T-cell (primary cell): Measurements from ENCODE around the gene CLCN4. TPM values are rescaled to one million over a fixed set of nuclear protein-coding genes. Genes with fewer than 3 reads are reported as not detected.

ENCODE experiments used
- ATAC-seq, 4 experiments: fragments of 200-7000 bp in 3 of 4; fragments of 150-1000 bp in 1 of 4; cut with Tn5 transposase; replicated peaks in 1 of 4; 1 replicate in 3 of 4; 2 replicates in 1 of 4; pipeline ENCODE4 v1.10.0; 2021; ENCODE audit warnings: moderate library complexity in 3 of 4, mild to moderate bottlenecking in 2 of 4, moderate number of reproducible peaks in 1 of 4
- CTCF ChIA-PET, 2 donors: fragments of 300-600 bp; sonication (Branson Sonifier 250); formaldehyde crosslinking; loops; one replicate each; lab custom pipeline; 2022; ENCODE audit warnings: antibody characterized with exemption in 2 of 2; lab: Charles Lee
- POLR2A ChIA-PET, 2 donors: fragments of 300-600 bp; sonication (Branson Sonifier 250); formaldehyde crosslinking; loops; one replicate each; lab custom pipeline; 2022; ENCODE audit warnings: antibody characterized with exemption in 2 of 2; lab: Charles Lee
- DNase-seq, 35 experiments: peaks; one replicate each; pipeline versions ENCODE4 v3.0.0 to v3.0.0-alpha.2; 2013 to 2023
- H3K27ac ChIP-seq: one replicate; pipeline ENCODE4 v1.5.1; 2013; ENCODE audit warnings: low read length
- H3K27me3 ChIP-seq, 2 experiments: replicated peaks in 1 of 2; 1 replicate in 1 of 2; 2 replicates in 1 of 2; pipeline versions ENCODE4 v1.6.1 to v1.7.0; 2013; ENCODE audit warnings: low read length in 1 of 2, mixed read lengths in 1 of 2; ENCODE audit not compliant: control insufficient read depth in 2 of 2, insufficient read depth in 2 of 2; ENCODE audit errors: extremely low read depth in 1 of 2
- H3K36me3 ChIP-seq, 2 donors: 1 replicate in 1 of 2; 2 replicates in 1 of 2; pipeline versions ENCODE4 v1.6.1 to v1.7.0; 2013; ENCODE audit warnings: low read length in 1 of 2; ENCODE audit not compliant: control insufficient read depth in 2 of 2, insufficient read depth in 1 of 2; ENCODE audit errors: extremely low read depth in 1 of 2
- H3K4me1 ChIP-seq, 2 experiments: 1 replicate in 1 of 2; 2 replicates in 1 of 2; pipeline versions ENCODE4 v1.6.1 to v1.7.0; 2013; ENCODE audit warnings: low read length in 2 of 2, mixed read lengths in 1 of 2; ENCODE audit not compliant: insufficient read depth in 2 of 2, control insufficient read depth in 1 of 2; ENCODE audit errors: extremely low read depth in 1 of 2
- H3K4me3 ChIP-seq, 2 donors: 1 replicate in 1 of 2; 2 replicates in 1 of 2; pipeline versions ENCODE4 v1.5.1 to v1.7.0; 2013; ENCODE audit warnings: mild to moderate bottlenecking in 2 of 2, low read length in 1 of 2, moderate library complexity in 1 of 2; ENCODE audit not compliant: control insufficient read depth in 1 of 2; ENCODE audit errors: extremely low read depth in 1 of 2
- H3K9me3 ChIP-seq: 2 replicates; pipeline ENCODE4 v1.7.0; 2013
- H3K27ac Mint-ChIP-seq, 2 donors: one replicate each; pipeline ENCODE4 v1.8.0; 2020 to 2021; ENCODE audit warnings: mild to moderate bottlenecking in 2 of 2, mixed read lengths in 2 of 2
- H3K27me3 Mint-ChIP-seq, 2 donors: one replicate each; pipeline ENCODE4 v1.8.0; 2021 to 2022; ENCODE audit warnings: mixed read lengths in 2 of 2
- H3K36me3 Mint-ChIP-seq: one replicate; pipeline ENCODE4 v1.8.0; 2021; ENCODE audit warnings: mixed read lengths
- H3K4me1 Mint-ChIP-seq, 3 donors: one replicate each; pipeline ENCODE4 v1.8.0; 2020 to 2022; ENCODE audit warnings: mixed read lengths in 3 of 3, mild to moderate bottlenecking in 1 of 3
- H3K4me3 Mint-ChIP-seq, 3 donors: one replicate each; pipeline ENCODE4 v1.8.0; 2020 to 2022; ENCODE audit warnings: mild to moderate bottlenecking in 3 of 3, mixed read lengths in 3 of 3, moderate library complexity in 3 of 3
- H3K9me3 Mint-ChIP-seq, 3 donors: one replicate each; pipeline ENCODE4 v1.8.0; 2020 to 2022; ENCODE audit warnings: mixed read lengths in 3 of 3
- WGBS: methylation state at CpG from one replicate; pipeline ENCODE4 v1.1.5; 2013; ENCODE audit warnings: missing lambda C conversion rate; ENCODE audit not compliant: insufficient coverage; 5-methylcytosine and 5-hydroxymethylcytosine counted together
- total RNA-seq, 35 experiments: library from RNA in 6 of 35; stranded (reverse) in 6 of 35; fragments of 120-200 nt in 1 of 35; gene quantifications; one replicate each; pipeline versions ENCODE4 v1.2.1 to v1.2.4 and lab custom pipeline; 2013 to 2026

The CLCN4 gene
- total RNA-seq, 5 donors from 2014 or later (not counting 1 experiment from before 2014, with no cell fraction given) = 0.23 to 0.43 (median 0.25) TPM

GRCh38 chrX:10177601-10178000, 20.8 kb downstream of the CLCN4 start:
- no peaks in the 10 kb centered on the region for H3K9me3 ChIP-seq
- no peaks in the 10 kb centered on the region for H3K4me1 ChIP-seq
- no peak overlapping the region for H3K27ac ChIP-seq
- Mint-ChIP-seq H3K9me3 (no peaks in the 10 kb centered on the region), H3K27ac (no peak overlapping the region), H3K27me3 (peaks cover 7 to 46% of the 10 kb centered on the region in 2 donors), H3K4me1 (no peaks in the 10 kb centered on the region), H3K4me3 (no peak overlapping the region), H3K36me3 (no peaks in the 10 kb centered on the region)
- DNase-seq = no peak
- CTCF ChIA-PET = no interaction called here
- no peak for ATAC-seq
- POLR2A ChIA-PET = no interaction called here
- no CpG with 5 or more reads among the region's 3 CpGs for WGBS
- no peaks in the 10 kb centered on the region for H3K36me3 ChIP-seq
- H3K4me3 ChIP-seq = no peak overlapping the region
- H3K27me3 ChIP-seq = peaks cover 0 to 17% of the 10 kb centered on the region in 2 experiments

- H3K4me1 Mint-ChIP-seq = no peaks in the 10 kb centered on the region
- H3K4me3 Mint-ChIP-seq = no peak overlapping the region
- H3K9me3 Mint-ChIP-seq = no peaks in the 10 kb centered on the region
- no peak overlapping the region for H3K27ac Mint-ChIP-seq
- CTCF ChIA-PET = interaction anchor here in 1 of 2 donors (0.5 kb wide), 1 partner anchor 1367 kb away, joined by 4 read pairs; no protein-coding TSS in a partner anchor
- Histone ChIP-seq H3K4me3 (no peak overlapping the region), H3K36me3 (no peaks in the 10 kb centered on the region), H3K27me3 (peaks cover 0 to 14% of the 10 kb centered on the region in 2 experiments), H3K9me3 (no peaks in the 10 kb centered on the region), H3K4me1 (no peaks in the 10 kb centered on the region), H3K27ac (no peak overlapping the region)
- no peak for DNase-seq
- WGBS = 80% methylated on average over 1 of the region's 5 CpGs
- peaks cover 7 to 54% of the 10 kb centered on the region in 2 donors for H3K27me3 Mint-ChIP-seq
- POLR2A ChIA-PET = no interaction called here
- no peaks in the 10 kb centered on the region for H3K36me3 Mint-ChIP-seq
- ATAC-seq = no peak
Measured at GRCh38 chrX:10178866-10179463, 22.2 kb downstream of the CLCN4 start.

- ChIA-PET CTCF (no interaction called here), POLR2A (no interaction called here)
Measured at GRCh38 chrX:10183760-10184159, 27.0 kb downstream of the CLCN4 start.

GRCh38 chrX:10184411-10184810, 27.6 kb downstream of the CLCN4 start:
- H3K9me3 Mint-ChIP-seq = no peaks in the 10 kb centered on the region
- no peak overlapping the region for H3K27ac ChIP-seq
- H3K36me3 Mint-ChIP-seq = no peaks in the 10 kb centered on the region
- POLR2A ChIA-PET = no interaction called here
- H3K4me3 Mint-ChIP-seq = no peak overlapping the region
- WGBS = no CpG with 5 or more reads among the region's 2 CpGs
- DNase-seq (no peak), ATAC-seq (no peak)
- H3K27ac Mint-ChIP-seq = no peak overlapping the region
- CTCF ChIA-PET = interaction anchor here in 1 of 2 donors (0.6 kb wide), 1 partner anchor 1021 kb away, joined by 3 read pairs; no protein-coding TSS in a partner anchor
- H3K4me1 Mint-ChIP-seq = no peaks in the 10 kb centered on the region
- no peaks in the 10 kb centered on the region for H3K4me1 ChIP-seq
- no peak overlapping the region for H3K4me3 ChIP-seq
- peaks cover 0 to 3% of the 10 kb centered on the region in 2 experiments for H3K27me3 ChIP-seq
- peaks cover 14 to 35% of the 10 kb centered on the region in 2 donors for H3K27me3 Mint-ChIP-seq
- no peaks in the 10 kb centered on the region for H3K9me3 ChIP-seq
- H3K36me3 ChIP-seq = no peaks in the 10 kb centered on the region

More at GRCh38 chrX:10183760-10184159, 27.0 kb downstream of the CLCN4 start:
- H3K9me3 Mint-ChIP-seq = no peaks in the 10 kb centered on the region
- 94% methylated on average over 3 of the region's 3 CpGs for WGBS
- DNase-seq (no peak), ATAC-seq (no peak)
- H3K4me3 ChIP-seq = no peak overlapping the region
- H3K36me3 Mint-ChIP-seq = no peaks in the 10 kb centered on the region
- H3K9me3 ChIP-seq = no peaks in the 10 kb centered on the region
- H3K4me1 Mint-ChIP-seq = no peaks in the 10 kb centered on the region
- H3K27ac ChIP-seq = no peak overlapping the region
- H3K4me1 ChIP-seq = no peaks in the 10 kb centered on the region
- no peak overlapping the region for H3K27ac Mint-ChIP-seq
- H3K27me3 Mint-ChIP-seq = peaks cover 14 to 41% of the 10 kb centered on the region in 2 donors
- peaks cover 0 to 3% of the 10 kb centered on the region in 2 experiments for H3K27me3 ChIP-seq
- H3K36me3 ChIP-seq = no peaks in the 10 kb centered on the region
- no peak overlapping the region for H3K4me3 Mint-ChIP-seq

- Histone ChIP-seq H3K4me1 (no peaks in the 10 kb centered on the region), H3K27ac (no peak overlapping the region), H3K9me3 (no peaks in the 10 kb centered on the region), H3K4me3 (no peak overlapping the region), H3K27me3 (peaks cover 0 to 3% of the 10 kb centered on the region in 2 experiments), H3K36me3 (no peaks in the 10 kb centered on the region)
- ChIA-PET POLR2A (no interaction called here), CTCF (interaction anchor here in 1 of 2 donors (0.6 kb wide), 1 partner anchor 950 kb away, joined by 3 read pairs; no protein-coding TSS in a partner anchor)
- DNase-seq = no peak
- no peak for ATAC-seq
- Mint-ChIP-seq H3K27ac (no peak overlapping the region), H3K36me3 (no peaks in the 10 kb centered on the region), H3K9me3 (no peaks in the 10 kb centered on the region), H3K4me1 (peaks cover 0 to 3% (median 0%) of the 10 kb centered on the region in 3 donors), H3K27me3 (peaks cover 14 to 34% of the 10 kb centered on the region in 2 donors), H3K4me3 (no peak overlapping the region)
- 55% methylated on average over 2 of the region's 9 CpGs for WGBS
Measured at GRCh38 chrX:10186355-10186754, 29.6 kb downstream of the CLCN4 start.

GRCh38 chrX:10187421-10187820, 30.6 kb downstream of the CLCN4 start:
- Histone ChIP-seq H3K4me3 (no peak overlapping the region), H3K27ac (no peak overlapping the region), H3K4me1 (no peaks in the 10 kb centered on the region), H3K27me3 (peaks cover 0 to 3% of the 10 kb centered on the region in 2 experiments), H3K36me3 (no peaks in the 10 kb centered on the region), H3K9me3 (no peaks in the 10 kb centered on the region)
- ATAC-seq (no peak), DNase-seq (no peak)
- 60% methylated on average over 1 of the region's 15 CpGs for WGBS
- Mint-ChIP-seq H3K9me3 (no peaks in the 10 kb centered on the region), H3K4me3 (no peak overlapping the region), H3K4me1 (peaks cover 0 to 3% (median 0%) of the 10 kb centered on the region in 3 donors), H3K27me3 (peaks cover 14 to 37% of the 10 kb centered on the region in 2 donors), H3K36me3 (no peaks in the 10 kb centered on the region), H3K27ac (no peak overlapping the region)
- POLR2A ChIA-PET = interaction anchor here in 1 of 2 donors (0.9 kb wide), 1 partner anchor 500 kb away, joined by 3 read pairs; no protein-coding TSS in a partner anchor
- CTCF ChIA-PET = no interaction called here
